Endothelial cell of umbilical vein (primary cell): Measurements from ENCODE around the gene SEC16B. TPM values are rescaled to one million over a fixed set of nuclear protein-coding genes. Genes with fewer than 3 reads are reported as not detected.

ENCODE experiments used
- BruUV-seq: library from RNA; stranded (reverse); fragments of 400-500 nt; replicated peaks from 2 replicates; lab custom pipeline; 2021; lab: Mats Ljungman, UMichigan
- CTCF ChIA-PET: fragments of 300-600, 350-600 bp; sonication (Branson Sonifier 250); formaldehyde crosslinking; loops from one replicate; lab custom pipeline; 2021; ENCODE audit warnings: antibody characterized with exemption, inconsistent platforms; lab: Charles Lee
- POLR2A ChIA-PET: fragments of 300-600, 350-600 bp; sonication (Branson Sonifier 250); formaldehyde crosslinking; loops from one replicate; lab custom pipeline; 2021; ENCODE audit warnings: antibody characterized with exemption, inconsistent platforms; lab: Charles Lee
- DNase-seq: peaks from one replicate; pipeline ENCODE4 v3.0.0-alpha.2; 2011; ENCODE audit warnings: low read depth, low spot score
- FAIRE-seq: peaks from 2 replicates; lab custom pipeline; 2011; peaks lifted over from hg19 to GRCh38; lab: Jason Lieb, UNC
- H2AFZ ChIP-seq: 2 replicates; pipeline ENCODE4 v1.6.0; 2012; ENCODE audit warnings: low read depth, low read length, control low read depth, inconsistent platforms
- H3K27ac ChIP-seq: 2 replicates; pipeline ENCODE4 v1.5.1; 2011; ENCODE audit warnings: low read depth, mild to moderate bottlenecking, control low read depth, low read length, moderate library complexity; ENCODE audit not compliant: insufficient read depth
- H3K27me3 ChIP-seq, 2 experiments: 2 replicates each; pipeline versions ENCODE4 v1.6.0 to v1.6.1; 2011; ENCODE audit warnings: low read length in 2 of 2, mixed read lengths in 1 of 2; ENCODE audit not compliant: control insufficient read depth in 2 of 2, insufficient read depth in 2 of 2
- H3K36me3 ChIP-seq, 2 experiments: 2 replicates in 1 of 2; 3 replicates in 1 of 2; pipeline ENCODE4 v1.5.1; 2011; ENCODE audit warnings: low read length in 2 of 2, mild to moderate bottlenecking in 1 of 2, moderate library complexity in 1 of 2; ENCODE audit not compliant: control insufficient read depth in 2 of 2, insufficient read depth in 2 of 2; ENCODE audit errors: extremely low read depth in 1 of 2
- H3K4me1 ChIP-seq: 3 replicates; pipeline ENCODE4 v1.5.1; 2011; ENCODE audit warnings: mild to moderate bottlenecking, low read length; ENCODE audit not compliant: control insufficient read depth, insufficient read depth; ENCODE audit errors: extremely low read depth
- H3K4me2 ChIP-seq: 2 replicates; pipeline ENCODE4 v1.6.1; 2011; ENCODE audit warnings: low read length, control low read depth, mixed read lengths; ENCODE audit not compliant: insufficient read depth
- H3K4me3 ChIP-seq, 3 experiments: fragments of 200-600 bp in 1 of 3; sonication (generic), shearing (Covaris generic) in 1 of 3; replicated peaks in 1 of 3; 2 replicates each; pipeline ENCODE4 v1.5.1; 2011 to 2016; ENCODE audit warnings: control low read depth in 3 of 3, low read length in 3 of 3, mild to moderate bottlenecking in 2 of 3, inconsistent platforms in 1 of 3, low read depth in 1 of 3, moderate library complexity in 1 of 3; ENCODE audit not compliant: insufficient read depth in 1 of 3
- H3K79me2 ChIP-seq: 2 replicates; pipeline ENCODE4 v1.6.0; 2012; ENCODE audit warnings: low read length, inconsistent platforms; ENCODE audit not compliant: control insufficient read depth, insufficient read depth
- H3K9ac ChIP-seq: replicated peaks from 2 replicates; pipeline ENCODE3; 2011; ENCODE audit warnings: low read length, control low read depth; ENCODE audit not compliant: insufficient read depth; ENCODE audit errors: extremely low read depth
- H3K9me1 ChIP-seq: replicated peaks from 3 replicates; pipeline ENCODE4 v1.6.0; 2011; ENCODE audit warnings: mild to moderate bottlenecking, low read length; ENCODE audit not compliant: control insufficient read depth, insufficient read depth; ENCODE audit errors: extremely low read depth
- H3K9me3 ChIP-seq: replicated peaks from 2 replicates; pipeline ENCODE4 v1.5.1; 2012; ENCODE audit warnings: low read length, inconsistent platforms; ENCODE audit not compliant: control insufficient read depth, insufficient read depth
- H4K20me1 ChIP-seq: replicated peaks from 2 replicates; pipeline ENCODE3; 2011; ENCODE audit warnings: mild to moderate bottlenecking, low read length; ENCODE audit not compliant: control insufficient read depth, insufficient read depth; ENCODE audit errors: extremely low read depth
- CTCF ChIP-seq, 2 donors: IDR thresholded peaks; 1 replicate in 1 of 2; 2 replicates in 1 of 2; pipeline ENCODE4 v1.5.1; 2011; ENCODE audit warnings: low read length in 2 of 2, mild to moderate bottlenecking in 2 of 2, moderate library complexity in 2 of 2, control low read depth in 1 of 2, inconsistent platforms in 1 of 2, low read depth in 1 of 2; ENCODE audit not compliant: insufficient read depth in 1 of 2; ENCODE audit errors: extremely low read depth in 1 of 2
- EZH2 ChIP-seq: IDR thresholded peaks from 2 replicates; pipeline ENCODE4 v1.6.1; 2012; ENCODE audit warnings: borderline replicate concordance, low read depth, mild to moderate bottlenecking, moderate library complexity, low read length, inconsistent platforms; ENCODE audit not compliant: severe bottlenecking
- FOS ChIP-seq: IDR thresholded peaks from 2 replicates; pipeline ENCODE4 v1.6.1; 2011; ENCODE audit warnings: mild to moderate bottlenecking, low read length, moderate library complexity, borderline replicate concordance; ENCODE audit not compliant: insufficient read depth
- GATA2 ChIP-seq: IDR thresholded peaks from 2 replicates; pipeline ENCODE4 v1.7.0; 2011; ENCODE audit warnings: low read depth, mild to moderate bottlenecking, moderate library complexity, mixed read lengths, low read length; ENCODE audit not compliant: insufficient read length, insufficient read depth
- JUN ChIP-seq: IDR thresholded peaks from 2 replicates; pipeline ENCODE4 v1.6.1; 2011; ENCODE audit warnings: borderline replicate concordance, low read depth; ENCODE audit not compliant: insufficient read length, insufficient read depth
- MYC ChIP-seq: IDR thresholded peaks from one replicate; pipeline ENCODE4 v1.6.1; 2011; ENCODE audit warnings: mild to moderate bottlenecking, low read depth, low read length
- POLR2A ChIP-seq: IDR thresholded peaks from 2 replicates; pipeline ENCODE4 v1.6.1; 2012; ENCODE audit warnings: low read depth, mild to moderate bottlenecking, control low read depth, low read length
- POLR2AphosphoS5 ChIP-seq: IDR thresholded peaks from 2 replicates; pipeline ENCODE4 v1.6.1; 2012; ENCODE audit warnings: low read depth, mild to moderate bottlenecking, control low read depth, low read length, moderate library complexity; ENCODE audit not compliant: insufficient read depth
- dilution Hi-C: fragments of 300-500 bp; cut with MboI; formaldehyde crosslinking; loops from one replicate; pipeline ENCODE4 v1.15.0; 2019; ENCODE audit warnings: low sequenced_read_pairs; ENCODE audit not compliant: extremely low pct_ligation_motif_present
- intact Hi-C: fragments of 100-400 bp; cut with micrococcal nuclease; formaldehyde crosslinking; loops from one replicate; pipeline ENCODE4 v1.10.0; 2022
- polyA plus RNA-seq, 4 experiments: library from polyadenylated mRNA; depleted of rRNA in 3 of 4; stranded (reverse) in 3 of 4; unstranded in 1 of 4; fragments of >200 nt; gene quantifications; 2 replicates each; pipeline versions ENCODE4 v1.2.1 to v1.2.3, GENCODE V29; 2011 to 2012; ENCODE audit warnings: missing spikeins in 1 of 4
- total RNA-seq: library from RNA; stranded (reverse); gene quantifications from 2 replicates; pipeline ENCODE4 v1.2.3, GENCODE V29; 2021
- TF ChIP-seq, protein P1 (sequence below): IDR thresholded peaks from 2 replicates; pipeline ENCODE4 v1.6.1; 2011; ENCODE audit not compliant: insufficient read depth, insufficient read length

SEC16B gene
- total and polyA plus RNA-seq, 2 donors (not counting 3 experiments of a cell fraction or from before 2014, with no cell fraction given): 0.44 to 0.58 TPM

GRCh38 chr1:178005450-178005849 lies 35.6 kb upstream of the SEC16B start:
- CTCF ChIA-PET: interaction anchor here (0.6 to 1.4 kb wide), 2 partner anchors 19 to 27 kb away, joined by 3 to 6 read pairs; no protein-coding TSS in a partner anchor
- H3K36me3 ChIP-seq: no peaks in the 10 kb centered on the region

More at GRCh38 chr1:178005450-178005849, 35.6 kb upstream of the SEC16B start:
- Histone ChIP-seq H2AFZ (no peak overlapping the region), H3K27ac (no peak overlapping the region), H3K79me2 (no peaks in the 10 kb centered on the region), H3K9ac (no peak overlapping the region), H4K20me1 (no peaks in the 10 kb centered on the region), H3K4me1 (peaks cover 3% of the 10 kb centered on the region), H3K27me3 (no peaks in the 10 kb centered on the region), H3K4me2 (no peak overlapping the region), H3K9me3 (no peaks in the 10 kb centered on the region), H3K4me3 (no peak overlapping the region), H3K9me1 (no peaks in the 10 kb centered on the region)
- FAIRE-seq: no peak
- intact Hi-C loops: no loop called here
- TF ChIP-seq GATA2 (no peak), JUN (no peak), POLR2AphosphoS5 (no peak), EZH2 (no peak), POLR2A (no peak), MYC (no peak), FOS (no peak), CTCF (IDR thresholded peaks at IDR 0.05; ENCODE audit: extremely low read depth in 1 of 2, insufficient read depth in 1 of 2, low read depth in 1 of 2, low read length in 2 of 2) (no peak)
- TF ChIP-seq, protein P1, sequence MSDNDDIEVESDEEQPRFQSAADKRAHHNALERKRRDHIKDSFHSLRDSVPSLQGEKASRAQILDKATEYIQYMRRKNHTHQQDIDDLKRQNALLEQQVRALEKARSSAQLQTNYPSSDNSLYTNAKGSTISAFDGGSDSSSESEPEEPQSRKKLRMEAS: no peak
- POLR2A ChIA-PET: no interaction called here
- dilution Hi-C loops: no loop called here
- no TSS peak for BruUV-seq
- no peak for DNase-seq
